Neural crest cell (in vitro differentiated cells): Measurements from ENCODE around the gene CRIP3. TPM values are rescaled to one million over a fixed set of nuclear protein-coding genes. Genes with fewer than 3 reads are reported as not detected.

ENCODE experiments used
- DNase-seq: peaks from one replicate; pipeline ENCODE4 v3.0.0; 2021; ENCODE audit warnings: low read depth, mixed read lengths, low spot score
- H3K27ac Mint-ChIP-seq: one replicate; pipeline ENCODE4 v1.8.0; 2021; ENCODE audit warnings: mild to moderate bottlenecking, mixed read lengths; ENCODE audit not compliant: unreplicated experiment
- H3K27me3 Mint-ChIP-seq: 2 replicates; pipeline ENCODE4 v1.8.0; 2021; ENCODE audit warnings: low read depth, mild to moderate bottlenecking, mixed read lengths
- H3K36me3 Mint-ChIP-seq: 2 replicates; pipeline ENCODE4 v1.8.0; 2021; ENCODE audit warnings: low read depth, mild to moderate bottlenecking, mixed read lengths
- H3K4me1 Mint-ChIP-seq: 2 replicates; pipeline ENCODE4 v1.8.0; 2021; ENCODE audit warnings: mixed read lengths
- H3K4me3 Mint-ChIP-seq: one replicate; pipeline ENCODE4 v1.8.0; 2021; ENCODE audit warnings: mild to moderate bottlenecking, mixed read lengths
- H3K9me3 Mint-ChIP-seq: 2 replicates; pipeline ENCODE4 v1.8.0; 2021; ENCODE audit warnings: mixed read lengths
- total RNA-seq: library from RNA; stranded (reverse); gene quantifications from 2 replicates; pipeline ENCODE4 v1.2.1, GENCODE V29; 2021
- TF ChIP-seq, protein P1 (sequence below): fragments of 200-600 bp; sonication (generic); conservative IDR thresholded peaks from 2 replicates; pipeline ENCODE4 v1.5.0; 2021; ENCODE audit warnings: antibody characterized with exemption, mild to moderate bottlenecking

The CRIP3 gene
- total RNA-seq, 1 donor from 2014 or later, result 2.0 TPM

- TF ChIP-seq, protein P1, sequence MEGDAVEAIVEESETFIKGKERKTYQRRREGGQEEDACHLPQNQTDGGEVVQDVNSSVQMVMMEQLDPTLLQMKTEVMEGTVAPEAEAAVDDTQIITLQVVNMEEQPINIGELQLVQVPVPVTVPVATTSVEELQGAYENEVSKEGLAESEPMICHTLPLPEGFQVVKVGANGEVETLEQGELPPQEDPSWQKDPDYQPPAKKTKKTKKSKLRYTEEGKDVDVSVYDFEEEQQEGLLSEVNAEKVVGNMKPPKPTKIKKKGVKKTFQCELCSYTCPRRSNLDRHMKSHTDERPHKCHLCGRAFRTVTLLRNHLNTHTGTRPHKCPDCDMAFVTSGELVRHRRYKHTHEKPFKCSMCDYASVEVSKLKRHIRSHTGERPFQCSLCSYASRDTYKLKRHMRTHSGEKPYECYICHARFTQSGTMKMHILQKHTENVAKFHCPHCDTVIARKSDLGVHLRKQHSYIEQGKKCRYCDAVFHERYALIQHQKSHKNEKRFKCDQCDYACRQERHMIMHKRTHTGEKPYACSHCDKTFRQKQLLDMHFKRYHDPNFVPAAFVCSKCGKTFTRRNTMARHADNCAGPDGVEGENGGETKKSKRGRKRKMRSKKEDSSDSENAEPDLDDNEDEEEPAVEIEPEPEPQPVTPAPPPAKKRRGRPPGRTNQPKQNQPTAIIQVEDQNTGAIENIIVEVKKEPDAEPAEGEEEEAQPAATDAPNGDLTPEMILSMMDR, result no peak
- Mint-ChIP-seq H3K27me3 (no peaks in the 10 kb centered on the region), H3K27ac (no peak overlapping the region), H3K4me1 (no peaks in the 10 kb centered on the region), H3K4me3 (no peak overlapping the region), H3K9me3 (no peaks in the 10 kb centered on the region), H3K36me3 (no peaks in the 10 kb centered on the region)
- DNase-seq, result no peak
These were observed 22.8 kb upstream of the CRIP3 start for GRCh38 chr6:43331470-43331869.

DNA sequence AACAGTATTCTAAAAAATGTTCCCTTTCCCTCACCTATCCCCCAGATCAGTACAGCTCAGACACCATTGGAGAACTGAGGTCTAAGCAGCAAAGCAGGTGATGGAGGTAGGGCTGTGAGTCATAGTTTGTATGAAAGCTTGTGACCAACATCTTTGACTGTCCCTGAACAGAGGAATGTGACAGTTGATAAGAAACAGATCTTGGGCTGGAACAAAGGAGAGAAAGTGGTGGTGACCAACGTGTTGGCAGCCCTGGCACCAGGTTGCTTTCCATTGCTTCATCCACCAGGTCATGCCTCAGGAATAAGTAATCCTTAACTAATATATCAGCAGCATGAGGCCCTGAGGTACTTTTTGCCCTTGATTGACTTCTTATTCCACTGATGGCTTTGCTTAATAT is 19.9 kb upstream of the CRIP3 start:
- Mint-ChIP-seq H3K9me3 (peaks cover 3% of the 10 kb centered on the region), H3K27ac (no peak overlapping the region)
- TF ChIP-seq, protein P1, result no peak

GRCh38 chr6:43325876-43326275 is 17.2 kb upstream of the CRIP3 start:
- no peak for DNase-seq
- Mint-ChIP-seq H3K4me1 (no peaks in the 10 kb centered on the region), H3K36me3 (peaks cover 5% of the 10 kb centered on the region), H3K4me3 (no peak overlapping the region), H3K27ac (no peak overlapping the region), H3K9me3 (peaks cover 3% of the 10 kb centered on the region), H3K27me3 (no peaks in the 10 kb centered on the region)
- TF ChIP-seq, protein P1, result no peak

More for the DNA sequence above, 19.9 kb upstream of the CRIP3 start:
- Mint-ChIP-seq H3K4me1 (no peaks in the 10 kb centered on the region), H3K4me3 (no peak overlapping the region), H3K36me3 (peaks cover 5% of the 10 kb centered on the region), H3K27me3 (no peaks in the 10 kb centered on the region)
- no peak for DNase-seq

DNA sequence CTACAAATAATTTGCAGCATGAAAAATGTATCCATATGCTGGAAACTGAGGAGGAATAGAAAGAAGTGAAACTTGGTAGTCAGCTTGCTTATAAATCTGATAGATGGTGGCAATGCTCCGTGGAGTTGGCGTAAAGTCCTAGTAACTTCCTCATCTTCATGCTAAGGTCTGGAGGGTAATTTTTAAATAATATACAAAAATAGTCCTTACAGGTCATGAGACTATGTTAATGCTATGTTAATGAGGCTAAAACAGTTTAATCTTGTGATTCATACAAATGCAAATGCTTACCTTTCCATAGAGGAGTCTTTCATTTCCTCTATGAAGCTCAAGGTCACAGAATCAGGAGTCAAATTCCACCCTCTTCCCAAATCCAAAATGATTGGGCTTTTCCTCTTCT is 9.4 kb upstream of the CRIP3 start:
- no peaks in the 10 kb centered on the region for H3K27me3 Mint-ChIP-seq
- no peaks in the 10 kb centered on the region for H3K36me3 Mint-ChIP-seq
- no peak overlapping the region for H3K4me3 Mint-ChIP-seq
- no peak for DNase-seq
- TF ChIP-seq, protein P1, result no peak
- no peak overlapping the region for H3K27ac Mint-ChIP-seq
- no peaks in the 10 kb centered on the region for H3K9me3 Mint-ChIP-seq
- no peaks in the 10 kb centered on the region for H3K4me1 Mint-ChIP-seq

GRCh38 chr6:43313813-43314212 is 5.2 kb upstream of the CRIP3 start:
- H3K9me3 Mint-ChIP-seq, result no peaks in the 10 kb centered on the region
- TF ChIP-seq, protein P1, result no peak
- peaks cover 11% of the 10 kb centered on the region for H3K27me3 Mint-ChIP-seq

DNA sequence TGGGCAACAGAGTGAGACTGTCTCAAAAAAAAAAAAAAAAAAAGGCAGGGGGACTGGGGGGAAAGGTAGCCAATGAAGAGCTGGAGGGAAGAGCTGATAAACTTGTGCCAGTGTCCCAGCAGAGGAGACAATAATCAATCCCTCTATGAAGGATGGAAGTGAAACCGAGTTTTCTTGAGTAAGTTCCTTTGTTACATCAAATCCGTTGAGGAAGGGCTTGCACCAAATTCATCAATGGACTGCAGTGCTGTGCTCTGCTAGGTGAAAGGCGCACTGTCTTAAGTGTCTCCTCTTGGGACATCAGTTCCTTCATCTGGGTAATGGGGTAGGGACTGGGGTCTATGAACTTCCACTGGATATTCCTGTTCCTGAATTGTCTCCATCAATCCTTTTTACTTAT is 3.0 kb upstream of the CRIP3 start:
- no peaks in the 10 kb centered on the region for H3K9me3 Mint-ChIP-seq
- H3K27me3 Mint-ChIP-seq, result peaks cover 30% of the 10 kb centered on the region
- no peaks in the 10 kb centered on the region for H3K36me3 Mint-ChIP-seq
- no peak overlapping the region for H3K4me3 Mint-ChIP-seq
- H3K4me1 Mint-ChIP-seq, result peaks cover 5% of the 10 kb centered on the region
- DNase-seq, result no peak
- TF ChIP-seq, protein P1, result no peak
- H3K27ac Mint-ChIP-seq, result no peak overlapping the region

More at GRCh38 chr6:43313813-43314212, 5.2 kb upstream of the CRIP3 start:
- DNase-seq, result no peak
- peaks cover 2% of the 10 kb centered on the region for H3K4me1 Mint-ChIP-seq
- H3K36me3 Mint-ChIP-seq, result no peaks in the 10 kb centered on the region
- H3K27ac Mint-ChIP-seq, result no peak overlapping the region
- no peak overlapping the region for H3K4me3 Mint-ChIP-seq
